K562 (cell line): ENCODE measurements around the gene PNCK. TPM values are rescaled to one million over a fixed set of nuclear protein-coding genes. Genes with fewer than 3 reads are reported as not detected.

Experiments used
- ATAC-seq: fragments of 200-7000 bp; cut with Tn5 transposase; 3 replicates; pipeline ENCODE4 v1.9.1; 2020; ENCODE audit warnings: moderate library complexity
- BruUV-seq: library from RNA; stranded (reverse); fragments of 400-500 nt; replicated peaks from 2 replicates; lab custom pipeline; 2021; lab: Mats Ljungman, UMichigan
- CTCF ChIA-PET: fragments of 300-600 bp; formaldehyde crosslinking; extraction: SDS; loops from one replicate; lab custom pipeline; 2021; ENCODE audit warnings: low intra/inter-chr PET ratio; lab: Yijun Ruan, JAX
- POLR2A ChIA-PET: fragments of 300-600, 350-650 bp; sonication (Branson Sonifier 250); formaldehyde crosslinking; extraction: SDS; loops from one replicate; lab custom pipeline; 2021; ENCODE audit warnings: antibody characterized with exemption, inconsistent platforms; lab: Yijun Ruan, JAX
- DNase-seq, 4 experiments: peaks; one replicate each; pipeline versions ENCODE4 v3.0.0 to v3.0.0-alpha.2; 2011 to 2018; ENCODE audit warnings: low spot score in 3 of 4, mixed read lengths in 3 of 4; ENCODE audit errors: extremely low read depth in 1 of 4
- FAIRE-seq: peaks from 2 replicates; lab custom pipeline; 2011; peaks lifted over from hg19 to GRCh38; lab: Jason Lieb, UNC
- H2AFZ ChIP-seq: 2 replicates; pipeline ENCODE4 v1.6.0; 2011; ENCODE audit warnings: low read depth, low read length, control low read depth, inconsistent platforms
- H3K27ac ChIP-seq: fragments of 200-600 bp; 3 replicates; pipeline ENCODE4 v1.8.0; 2011; ENCODE audit warnings: low read depth, mild to moderate bottlenecking, control low read depth, inconsistent platforms, low read length, moderate library complexity, mixed read lengths; ENCODE audit errors: extremely low read depth
- H3K27me3 ChIP-seq, 2 experiments: fragments of 300-600 bp in 1 of 2; 2 replicates in 1 of 2; 3 replicates in 1 of 2; pipeline versions ENCODE4 v1.6.0 to v1.8.0; 2011; ENCODE audit warnings: inconsistent platforms in 2 of 2, low read length in 2 of 2, mild to moderate bottlenecking in 1 of 2, mixed read lengths in 1 of 2, moderate library complexity in 1 of 2; ENCODE audit not compliant: control insufficient read depth in 2 of 2, insufficient read depth in 2 of 2
- H3K36me3 ChIP-seq: fragments of 300-600 bp; 3 replicates; pipeline ENCODE4 v1.8.0; 2011; ENCODE audit warnings: mild to moderate bottlenecking, low read length, inconsistent platforms; ENCODE audit not compliant: control insufficient read depth, insufficient read depth
- H3K4me1 ChIP-seq, 2 experiments: fragments of 200-600 bp in 1 of 2; replicated peaks in 1 of 2; 2 replicates in 1 of 2; 3 replicates in 1 of 2; pipeline versions ENCODE4 v1.5.1 to v1.8.0; 2011; ENCODE audit warnings: inconsistent platforms in 2 of 2, low read length in 2 of 2, mild to moderate bottlenecking in 1 of 2, mixed read lengths in 1 of 2, moderate library complexity in 1 of 2; ENCODE audit not compliant: control insufficient read depth in 2 of 2, insufficient read depth in 2 of 2
- H3K4me2 ChIP-seq: 2 replicates; pipeline ENCODE4 v1.6.1; 2011; ENCODE audit warnings: low read length, control low read depth, inconsistent platforms, mixed read lengths; ENCODE audit not compliant: insufficient read depth
- H3K4me3 ChIP-seq: fragments of 200-600 bp; sonication (generic), shearing (Covaris generic); 2 replicates; pipeline ENCODE4 v1.5.1; 2016; ENCODE audit warnings: control low read depth, inconsistent platforms
- H3K79me2 ChIP-seq: fragments of 200-600 bp; 3 replicates; pipeline ENCODE4 v1.8.0; 2011; ENCODE audit warnings: low read length, inconsistent platforms; ENCODE audit not compliant: control insufficient read depth, insufficient read depth
- H3K9ac ChIP-seq, 2 experiments: 2 replicates each; pipeline versions ENCODE4 v1.6.0 to v1.6.1; 2011; ENCODE audit warnings: low read depth in 2 of 2, low read length in 2 of 2, control low read depth in 1 of 2, inconsistent platforms in 1 of 2, mild to moderate bottlenecking in 1 of 2, mixed read lengths in 1 of 2; ENCODE audit not compliant: insufficient read depth in 1 of 2
- H3K9me1 ChIP-seq: one replicate; pipeline ENCODE4 v1.6.0; 2011; ENCODE audit warnings: inconsistent platforms, mild to moderate bottlenecking, low read length, moderate library complexity; ENCODE audit not compliant: control insufficient read depth, insufficient read depth
- H3K9me3 ChIP-seq: replicated peaks from 2 replicates; pipeline ENCODE4 v1.5.1; 2011; ENCODE audit warnings: low read depth, low read length, inconsistent platforms; ENCODE audit not compliant: control insufficient read depth, insufficient read depth
- H4K20me1 ChIP-seq: replicated peaks from 2 replicates; pipeline ENCODE4 v1.6.1; 2011; ENCODE audit warnings: low read length, inconsistent platforms, mixed read lengths; ENCODE audit not compliant: control insufficient read depth, insufficient read depth
- CBX3 ChIP-seq, 2 experiments: IDR thresholded peaks; 1 replicate in 1 of 2; 2 replicates in 1 of 2; pipeline ENCODE4 v1.6.1; 2012; ENCODE audit warnings: inconsistent platforms in 2 of 2, low read length in 2 of 2, borderline replicate concordance in 1 of 2, control low read depth in 1 of 2
- PREB ChIP-seq: sonication (generic); formaldehyde crosslinking; IDR thresholded peaks from 2 replicates; pipeline ENCODE4 v1.8.1; 2023; ENCODE audit warnings: mild to moderate bottlenecking, missing genetic modification reagents
- RBFOX2 ChIP-seq: fragments of 200-400 bp; formaldehyde crosslinking; IDR thresholded peaks from 2 replicates; pipeline ENCODE4 v1.6.1; 2017; ENCODE audit warnings: low read depth, mild to moderate bottlenecking, low read length, moderate library complexity
- RBM17 ChIP-seq: fragments of 200-400 bp; formaldehyde crosslinking; IDR thresholded peaks from 2 replicates; pipeline ENCODE4 v1.6.1; 2017; ENCODE audit warnings: low read depth, mild to moderate bottlenecking, low read length, borderline replicate concordance
- TAF15 ChIP-seq: fragments of 200-400 bp; formaldehyde crosslinking; IDR thresholded peaks from 2 replicates; pipeline ENCODE4 v1.6.1; 2017; ENCODE audit warnings: mild to moderate bottlenecking, low read depth, low read length, moderate library complexity
- ZNF780A ChIP-seq: fragments of 250-450 bp; sonication (Bioruptor Pico); IDR thresholded peaks from 2 replicates; pipeline ENCODE4 v1.5.0; 2021; ENCODE audit warnings: mild to moderate bottlenecking
- WGBS: fragments of 100-300 bp; shearing (Covaris generic); methylation state at CpG from one replicate; pipeline ENCODE4 v1.1.6; 2016; ENCODE audit warnings: low coverage, mixed read lengths; ENCODE audit not compliant: insufficient coverage; ENCODE audit errors: missing lambda C conversion rate; 5-methylcytosine and 5-hydroxymethylcytosine counted together
- in situ Hi-C: fragments of 300-500 bp; cut with MboI; formaldehyde crosslinking; loops from 4 replicates; pipeline ENCODE4 v1.15.0; 2018; ENCODE audit warnings: inconsistent platforms, mixed read lengths
- intact Hi-C: fragments of 100-400 bp; cut with micrococcal nuclease; formaldehyde crosslinking; loops from 2 replicates; pipeline ENCODE4 v1.14.2; 2022
- polyA plus RNA-seq, 8 experiments: library from polyadenylated mRNA; depleted of rRNA in 4 of 8; stranded (reverse) in 5 of 8; unstranded in 3 of 8; fragments of >200 nt; fragmentation: Nextera tagmentation in 2 of 8; fragmentation: Illumina TruSeq in 1 of 8; extraction: Ambion mirVana in 2 of 8; extraction: Trizol in 1 of 8; gene quantifications; 2 replicates each; pipeline versions ENCODE4 v1.2.1 to v1.2.3, GENCODE V29; 2011 to 2014; ENCODE audit warnings: inconsistent platforms in 1 of 8, missing spikeins in 1 of 8
- total RNA-seq, 7 experiments: library from RNA; depleted of rRNA in 6 of 7; stranded (reverse); fragments of >200 nt in 6 of 7; fragmentation: Illumina TruSeq in 2 of 7; extraction: Trizol in 2 of 7; gene quantifications; 2 replicates each; pipeline versions ENCODE4 v1.2.1 to v1.2.3, GENCODE V29; 2011 to 2021; ENCODE audit warnings: low replicate concordance in 1 of 7
- TF ChIP-seq, protein P1 (sequence below), 2 experiments: fragments of 250-450 bp in 1 of 2; fragments of 450-650 bp in 1 of 2; sonication (Bioruptor Pico) in 1 of 2; IDR thresholded peaks; 2 replicates each; pipeline versions ENCODE4 v1.6.1 to v1.8.0; 2016 to 2021; ENCODE audit warnings: mild to moderate bottlenecking in 2 of 2, moderate library complexity in 2 of 2, missing compliant biosample characterization in 1 of 2, missing genetic modification characterization in 1 of 2
- TF ChIP-seq, protein P2 (sequence below): sonication (generic); formaldehyde crosslinking; IDR thresholded peaks from 2 replicates; pipeline ENCODE4 v1.8.1; 2023; ENCODE audit warnings: mild to moderate bottlenecking, missing genetic modification reagents

Gene PNCK
- total and polyA plus RNA-seq, 9 of the 15 experiments (the other 6 are each of a cell fraction or from before 2014, with no cell fraction given), result 0.13 to 7.5 (median 1.2) TPM; not detected in 1

GRCh38 chrX:153703036-153703370, 29.4 kb upstream of the PNCK start:
- DNase-seq (no peak), ATAC-seq (no peak), FAIRE-seq (no peak)
- H3K27ac ChIP-seq, result no peak overlapping the region
- intact Hi-C loops (no loop called here), in situ Hi-C loops (no loop called here)
- H3K9me3 ChIP-seq, result no peaks in the 10 kb centered on the region
- no peaks in the 10 kb centered on the region for H3K27me3 ChIP-seq
- no peak overlapping the region for H3K4me3 ChIP-seq
- WGBS, result 87% methylated on average over 3 of the region's 16 CpGs
- no peaks in the 10 kb centered on the region for H4K20me1 ChIP-seq
- no peak overlapping the region for H2AFZ ChIP-seq
- H3K36me3 ChIP-seq, result peaks cover 77% of the 10 kb centered on the region; the same call in 1 of the 3 replicates
- no peak overlapping the region for H3K4me2 ChIP-seq
- H3K4me1 ChIP-seq, result no peaks in the 10 kb centered on the region
- no TSS peak for BruUV-seq
- H3K9me1 ChIP-seq, result no peaks in the 10 kb centered on the region
- peak; percentile 31; the same call in 1 of the 2 replicates for TF ChIP-seq RBFOX2
- TF ChIP-seq TAF15, result no peak
- TF ChIP-seq RBM17, result no peak
- TF ChIP-seq CBX3 (IDR thresholded peaks at IDR 0.05; ENCODE audit: borderline replicate concordance in 1 of 2, low read length in 2 of 2), result no peak
- TF ChIP-seq, protein P1, sequence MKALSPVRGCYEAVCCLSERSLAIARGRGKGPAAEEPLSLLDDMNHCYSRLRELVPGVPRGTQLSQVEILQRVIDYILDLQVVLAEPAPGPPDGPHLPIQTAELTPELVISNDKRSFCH (CRISPR knock-in tag; IDR thresholded peaks at IDR 0.05), result no peak
- TF ChIP-seq, protein P1 (tag; IDR thresholded peaks at IDR 0.05), result no peak
- TF ChIP-seq, protein P2, sequence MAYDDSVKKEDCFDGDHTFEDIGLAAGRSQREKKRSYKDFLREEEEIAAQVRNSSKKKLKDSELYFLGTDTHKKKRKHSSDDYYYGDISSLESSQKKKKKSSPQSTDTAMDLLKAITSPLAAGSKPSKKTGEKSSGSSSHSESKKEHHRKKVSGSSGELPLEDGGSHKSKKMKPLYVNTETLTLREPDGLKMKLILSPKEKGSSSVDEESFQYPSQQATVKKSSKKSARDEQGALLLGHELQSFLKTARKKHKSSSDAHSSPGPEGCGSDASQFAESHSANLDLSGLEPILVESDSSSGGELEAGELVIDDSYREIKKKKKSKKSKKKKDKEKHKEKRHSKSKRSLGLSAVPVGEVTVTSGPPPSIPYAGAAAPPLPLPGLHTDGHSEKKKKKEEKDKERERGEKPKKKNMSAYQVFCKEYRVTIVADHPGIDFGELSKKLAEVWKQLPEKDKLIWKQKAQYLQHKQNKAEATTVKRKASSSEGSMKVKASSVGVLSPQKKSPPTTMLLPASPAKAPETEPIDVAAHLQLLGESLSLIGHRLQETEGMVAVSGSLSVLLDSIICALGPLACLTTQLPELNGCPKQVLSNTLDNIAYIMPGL (CRISPR knock-in tag), result no peak
- TF ChIP-seq PREB (CRISPR knock-in tag), result no peak
- TF ChIP-seq ZNF780A (CRISPR knock-in tag), result no peak
- peaks cover 7% of the 10 kb centered on the region; the same call in 1 of the 3 replicates for H3K79me2 ChIP-seq
- H3K9ac ChIP-seq, result no peak overlapping the region
- ChIA-PET CTCF (no interaction called here), POLR2A (no interaction called here)
